K562 (cell line): ENCODE measurements around the gene H3-3A. TPM values are rescaled to one million over a fixed set of nuclear protein-coding genes. Genes with fewer than 3 reads are reported as not detected.
A peak's percentile ranks its signal among the peaks of the same experiment; 100 is the strongest.

Experiments
- BCLAF1 ChIP-seq, 2 experiments: fragments of 450-650 bp in 1 of 2; IDR thresholded peaks; 2 replicates each; pipeline ENCODE4 v1.6.1; 2011 to 2017; ENCODE audit warnings: low read depth in 2 of 2, antibody characterized with exemption in 1 of 2, borderline replicate concordance in 1 of 2, low read length in 1 of 2, mild to moderate bottlenecking in 1 of 2, mixed read lengths in 1 of 2; ENCODE audit not compliant: control insufficient read depth in 1 of 2
- CBX5 ChIP-seq: IDR thresholded peaks from 2 replicates; pipeline ENCODE4 v1.6.1; 2014; ENCODE audit warnings: low read depth, borderline replicate concordance
- CEBPZ ChIP-seq: fragments of 150-350 bp; IDR thresholded peaks from 2 replicates; pipeline ENCODE4 v1.6.1; 2014; ENCODE audit warnings: low read depth, mild to moderate bottlenecking, low read length, borderline replicate concordance
- DMBX1 ChIP-seq: fragments of 250-450 bp; sonication (Bioruptor Pico); IDR thresholded peaks from 2 replicates; pipeline ENCODE4 v1.8.0; 2022; ENCODE audit warnings: inconsistent platforms, mild to moderate bottlenecking, moderate library complexity, borderline replicate concordance
- ETS2 ChIP-seq: IDR thresholded peaks from 2 replicates; pipeline ENCODE4 v1.6.1; 2016; ENCODE audit warnings: borderline replicate concordance, missing genetic modification characterization, mild to moderate bottlenecking, moderate library complexity, missing compliant biosample characterization; ENCODE audit not compliant: poor library complexity, severe bottlenecking
- ETV6 ChIP-seq, 3 experiments: fragments of 150-350 bp in 1 of 3; sonication (generic) in 1 of 3; formaldehyde crosslinking in 1 of 3; IDR thresholded peaks; 2 replicates each; pipeline versions ENCODE4 v1.6.1 to v1.8.0; 2014 to 2022; ENCODE audit warnings: borderline replicate concordance in 2 of 3, low read depth in 2 of 3, antibody characterized with exemption in 1 of 3, low read length in 1 of 3, mild to moderate bottlenecking in 1 of 3, missing genetic modification reagents in 1 of 3
- FOXP4 ChIP-seq: sonication (generic); formaldehyde crosslinking; IDR thresholded peaks from 2 replicates; pipeline ENCODE4 v1.8.0; 2022; ENCODE audit warnings: mild to moderate bottlenecking, missing genetic modification reagents, borderline replicate concordance
- JUNB ChIP-seq: fragments of 450-650 bp; formaldehyde crosslinking; conservative IDR thresholded peaks from 2 replicates; pipeline ENCODE4 v1.4.0; 2020; ENCODE audit warnings: mild to moderate bottlenecking
- MTA1 ChIP-seq: fragments of 450-650 bp; IDR thresholded peaks from 2 replicates; pipeline ENCODE4 v1.6.1; 2017; ENCODE audit warnings: borderline replicate concordance
- PHB2 ChIP-seq: fragments of 450-650 bp; IDR thresholded peaks from 2 replicates; pipeline ENCODE4 v1.6.1; 2017; ENCODE audit warnings: low read depth
- RBM15 ChIP-seq: fragments of 200-400 bp; formaldehyde crosslinking; IDR thresholded peaks from 2 replicates; pipeline ENCODE4 v1.6.1; 2018; ENCODE audit warnings: mild to moderate bottlenecking, low read length, moderate library complexity; ENCODE audit not compliant: insufficient read depth
- RFX5 ChIP-seq: IDR thresholded peaks from 2 replicates; pipeline ENCODE4 v1.6.1; 2011; ENCODE audit warnings: low read depth, mild to moderate bottlenecking, improper control_type of control experiment, low read length
- ZNF174 ChIP-seq: fragments of 250-450 bp; sonication (Bioruptor Pico); IDR thresholded peaks from 2 replicates; pipeline ENCODE4 v1.4.0; 2020; ENCODE audit warnings: mild to moderate bottlenecking
- ZNF436 ChIP-seq: fragments of 250-450, 450-650 bp; sonication (Bioruptor Pico); formaldehyde crosslinking; IDR thresholded peaks from 2 replicates; pipeline ENCODE4 v1.7.0; 2020; ENCODE audit warnings: mild to moderate bottlenecking
- ZNF655 ChIP-seq: fragments of 250-450 bp; sonication (Bioruptor Pico); IDR thresholded peaks from 2 replicates; pipeline ENCODE4 v1.5.0; 2021
- polyA plus RNA-seq, 8 experiments: library from polyadenylated mRNA; depleted of rRNA in 4 of 8; stranded (reverse) in 5 of 8; unstranded in 3 of 8; fragments of >200 nt; fragmentation: Nextera tagmentation in 2 of 8; fragmentation: Illumina TruSeq in 1 of 8; extraction: Ambion mirVana in 2 of 8; extraction: Trizol in 1 of 8; gene quantifications; 2 replicates each; pipeline versions ENCODE4 v1.2.1 to v1.2.3, GENCODE V29; 2011 to 2014; ENCODE audit warnings: inconsistent platforms in 1 of 8, missing spikeins in 1 of 8
- total RNA-seq, 7 experiments: library from RNA; depleted of rRNA in 6 of 7; stranded (reverse); fragments of >200 nt in 6 of 7; fragmentation: Illumina TruSeq in 2 of 7; extraction: Trizol in 2 of 7; gene quantifications; 2 replicates each; pipeline versions ENCODE4 v1.2.1 to v1.2.3, GENCODE V29; 2011 to 2021; ENCODE audit warnings: low replicate concordance in 1 of 7

Gene H3-3A
- total and polyA plus RNA-seq, 9 of the 15 experiments (the other 6 are each of a cell fraction or from before 2014, with no cell fraction given) = 426 to 1,083 (median 591) TPM

GRCh38 chr1:226111098-226111882, 48.8 kb downstream of the H3-3A start (continued):
- TF ChIP-seq RFX5 (no peak), DMBX1 (CRISPR knock-in tag) (peak; percentile 97), PHB2 (peak; percentile 94), MTA1 (no peak; the same call in 1 of the 2 replicates), FOXP4 (no peak), CEBPZ (no peak), RBM15 (no peak), CBX5 (no peak), ETS2 (no peak), ZNF436 (CRISPR knock-in tag) (no peak), JUNB (CRISPR knock-in tag) (0 out of 2 replicates have a peak, but pooled peaks have one; percentile 52), BCLAF1 (IDR thresholded peaks at IDR 0.05; ENCODE audit: borderline replicate concordance in 1 of 2, control insufficient read depth in 1 of 2, low read depth in 2 of 2, low read length in 1 of 2) (0 out of 4 replicates have a peak, but pooled peaks of 1 of the 2 experiments have one; percentile 84), ZNF655 (no peak), ETV6 (IDR thresholded peaks at IDR 0.05; ENCODE audit: borderline replicate concordance in 1 of 2, low read depth in 2 of 2, low read length in 1 of 2) (peak; percentile 5 to 78; a peak in 1 of 4 replicates), ETV6 (CRISPR knock-in tag; IDR thresholded peaks at IDR 0.05; ENCODE audit: borderline replicate concordance) (no peak), ZNF174 (CRISPR knock-in tag) (no peak)
